Natural killer cell treated with Interleukin-12 subunit alpha and Interleukin-12 subunit beta and Interleukin-15 and Interleukin-18, amount 100 ng/mL, for 72 hours (primary cell): ENCODE data around the gene HIF1AN. TPM values are rescaled to one million over a fixed set of nuclear protein-coding genes. Genes with fewer than 3 reads are reported as not detected.

Experiments used
- ATAC-seq, 2 donors: fragments of 150-1000 bp; cut with Tn5 transposase in 1 of 2; sonication (Bioruptor Pico), chemical (Tn5 transposase) in 1 of 2; 2 replicates each; pipeline ENCODE4 v1.10.0; 2021
- DNase-seq: peaks from one replicate; pipeline ENCODE4 v3.0.0; 2022; ENCODE audit warnings: low spot score
- H3K27ac Mint-ChIP-seq, 2 donors: 1 replicate in 1 of 2; 2 replicates in 1 of 2; pipeline ENCODE4 v1.8.0; 2022; ENCODE audit warnings: mixed read lengths in 2 of 2, mild to moderate bottlenecking in 1 of 2, moderate library complexity in 1 of 2
- H3K27me3 Mint-ChIP-seq, 2 donors: 1 replicate in 1 of 2; 2 replicates in 1 of 2; pipeline ENCODE4 v1.8.0; 2022; ENCODE audit warnings: mixed read lengths in 2 of 2
- H3K36me3 Mint-ChIP-seq: one replicate; pipeline ENCODE4 v1.8.0; 2022; ENCODE audit warnings: mixed read lengths
- H3K4me1 Mint-ChIP-seq, 2 donors: 1 replicate in 1 of 2; 2 replicates in 1 of 2; pipeline ENCODE4 v1.8.0; 2022; ENCODE audit warnings: low read depth in 2 of 2, mixed read lengths in 2 of 2, mild to moderate bottlenecking in 1 of 2
- H3K4me3 Mint-ChIP-seq: one replicate; pipeline ENCODE4 v1.8.0; 2022; ENCODE audit warnings: mixed read lengths
- H3K9me3 Mint-ChIP-seq: 2 replicates; pipeline ENCODE4 v1.8.0; 2022; ENCODE audit warnings: mixed read lengths
- total RNA-seq, 2 donors: library from RNA; stranded (reverse); gene quantifications; one replicate each; pipeline ENCODE4 v1.2.3, GENCODE V29; 2022

Gene HIF1AN
- 10 to 100 TPM; 49.2 to 57.6 TPM for total RNA-seq

- Mint-ChIP-seq H3K4me3 (peak within 1 kb of the TSS; percentile 33), H3K27me3 (no peaks in the 10 kb centered on the region)
- peak; percentile 94 for DNase-seq
Observed at GRCh38 chr10:100535715-100536353, at the start of gene HIF1AN. Gene HIF1AN, plus strand, starts transcription at chr10:100535943. Its CDS starts 16 bp downstream, at chr10:100535959.

GRCh38 chr10:100487529-100487928, 48.2 kb upstream of the HIF1AN start:
- Mint-ChIP-seq H3K36me3 (peaks cover 6% of the 10 kb centered on the region), H3K27me3 (peaks cover 6 to 8% of the 10 kb centered on the region in 2 donors), H3K27ac (no peak overlapping the region), H3K9me3 (no peaks in the 10 kb centered on the region), H3K4me1 (peaks cover 7 to 11% of the 10 kb centered on the region in 2 donors), H3K4me3 (no peak overlapping the region)
- ATAC-seq (no peak), DNase-seq (no peak)

More at GRCh38 chr10:100535715-100536353, at the start of gene HIF1AN:
- no peaks in the 10 kb centered on the region for H3K9me3 Mint-ChIP-seq
- no peak within 1 kb of the TSS for H3K27ac Mint-ChIP-seq
- ATAC-seq: peak; percentile 97 to 100
- H3K4me1 Mint-ChIP-seq: peaks cover 6 to 26% of the 10 kb centered on the region in 2 donors
- peaks cover 7% of the 10 kb centered on the region for H3K36me3 Mint-ChIP-seq

GRCh38 chr10:100489396-100489795, 46.3 kb upstream of the HIF1AN start:
- no peak overlapping the region for H3K27ac Mint-ChIP-seq
- H3K9me3 Mint-ChIP-seq: no peaks in the 10 kb centered on the region
- no peaks in the 10 kb centered on the region for H3K27me3 Mint-ChIP-seq
- DNase-seq: no peak
- H3K4me1 Mint-ChIP-seq: no peaks in the 10 kb centered on the region
- H3K4me3 Mint-ChIP-seq: no peak overlapping the region
- peaks cover 6% of the 10 kb centered on the region for H3K36me3 Mint-ChIP-seq
- ATAC-seq: no peak

- H3K27ac Mint-ChIP-seq: no peak overlapping the region
- H3K4me3 Mint-ChIP-seq: no peak overlapping the region
- ATAC-seq (no peak), DNase-seq (no peak)
- H3K9me3 Mint-ChIP-seq: no peaks in the 10 kb centered on the region
- H3K36me3 Mint-ChIP-seq: peaks cover 6% of the 10 kb centered on the region
- no peaks in the 10 kb centered on the region for H3K27me3 Mint-ChIP-seq
- no peaks in the 10 kb centered on the region for H3K4me1 Mint-ChIP-seq
Observed at GRCh38 chr10:100490531-100490930, 45.2 kb upstream of the HIF1AN start.

- no peak overlapping the region for H3K4me3 Mint-ChIP-seq
- H3K4me1 Mint-ChIP-seq: peaks cover 0 to 4% of the 10 kb centered on the region in 2 donors
- no peak overlapping the region for H3K27ac Mint-ChIP-seq
- peaks cover 16% of the 10 kb centered on the region for H3K36me3 Mint-ChIP-seq
- ATAC-seq (no peak), DNase-seq (no peak)
- no peaks in the 10 kb centered on the region for H3K9me3 Mint-ChIP-seq
- H3K27me3 Mint-ChIP-seq: no peaks in the 10 kb centered on the region
Observed at GRCh38 chr10:100496567-100496966, 39.2 kb upstream of the HIF1AN start.

GRCh38 chr10:100498059-100498458, 37.7 kb upstream of the HIF1AN start:
- H3K4me3 Mint-ChIP-seq: no peak overlapping the region
- H3K27ac Mint-ChIP-seq: no peak overlapping the region
- H3K27me3 Mint-ChIP-seq: no peaks in the 10 kb centered on the region
- no peaks in the 10 kb centered on the region for H3K9me3 Mint-ChIP-seq
- peaks cover 21% of the 10 kb centered on the region for H3K36me3 Mint-ChIP-seq
- DNase-seq (no peak), ATAC-seq (peak in 1 of 2 donors; percentile 10)
- H3K4me1 Mint-ChIP-seq: peaks cover 0 to 5% of the 10 kb centered on the region in 2 donors

GRCh38 chr10:100501423-100501822, 34.3 kb upstream of the HIF1AN start:
- H3K36me3 Mint-ChIP-seq: peaks cover 25% of the 10 kb centered on the region
- H3K4me3 Mint-ChIP-seq: no peak overlapping the region
- H3K27ac Mint-ChIP-seq: no peak overlapping the region
- H3K27me3 Mint-ChIP-seq: no peaks in the 10 kb centered on the region
- no peaks in the 10 kb centered on the region for H3K9me3 Mint-ChIP-seq
- DNase-seq (no peak), ATAC-seq (no peak)
- peaks cover 3 to 10% of the 10 kb centered on the region in 2 donors for H3K4me1 Mint-ChIP-seq

GRCh38 chr10:100502926-100503494, 32.7 kb upstream of the HIF1AN start:
- no peak for DNase-seq
- Mint-ChIP-seq H3K27ac (no peak overlapping the region), H3K36me3 (peaks cover 30% of the 10 kb centered on the region), H3K9me3 (no peaks in the 10 kb centered on the region), H3K4me1 (peaks cover 9 to 19% of the 10 kb centered on the region in 2 donors), H3K27me3 (no peaks in the 10 kb centered on the region), H3K4me3 (no peak overlapping the region)
- no peak for ATAC-seq

GRCh38 chr10:100504096-100504495, 31.6 kb upstream of the HIF1AN start:
- H3K27me3 Mint-ChIP-seq: no peaks in the 10 kb centered on the region
- no peak overlapping the region for H3K27ac Mint-ChIP-seq
- no peaks in the 10 kb centered on the region for H3K9me3 Mint-ChIP-seq
- H3K4me3 Mint-ChIP-seq: no peak overlapping the region
- H3K36me3 Mint-ChIP-seq: peaks cover 30% of the 10 kb centered on the region
- H3K4me1 Mint-ChIP-seq: peaks cover 19 to 30% of the 10 kb centered on the region in 2 donors
- DNase-seq (no peak), ATAC-seq (no peak)

- H3K4me1 Mint-ChIP-seq: peaks cover 28 to 40% of the 10 kb centered on the region in 2 donors
- H3K27me3 Mint-ChIP-seq: no peaks in the 10 kb centered on the region
- no peak for DNase-seq
- ATAC-seq: no peak
- peaks cover 24% of the 10 kb centered on the region for H3K36me3 Mint-ChIP-seq
- H3K4me3 Mint-ChIP-seq: no peak overlapping the region
- no peak overlapping the region for H3K27ac Mint-ChIP-seq
- H3K9me3 Mint-ChIP-seq: no peaks in the 10 kb centered on the region
Observed at GRCh38 chr10:100505164-100505563, 30.6 kb upstream of the HIF1AN start.

- DNase-seq: no peak
Observed at GRCh38 chr10:100506596-100507356, 29.0 kb upstream of the HIF1AN start.

GRCh38 chr10:100507357-100507732, 28.4 kb upstream of the HIF1AN start:
- DNase-seq (no peak), ATAC-seq (no peak)
- Mint-ChIP-seq H3K9me3 (no peaks in the 10 kb centered on the region), H3K27ac (peak overlapping the region; percentile 93 to 95), H3K36me3 (peaks cover 13% of the 10 kb centered on the region), H3K4me3 (peak overlapping the region; percentile 35), H3K27me3 (no peaks in the 10 kb centered on the region), H3K4me1 (peaks cover 40 to 56% of the 10 kb centered on the region in 2 donors)

More at GRCh38 chr10:100506596-100507356, 29.0 kb upstream of the HIF1AN start:
- H3K4me3 Mint-ChIP-seq: peak overlapping the region; percentile 81
- H3K27ac Mint-ChIP-seq: peak overlapping the region; percentile 93 to 95
- peak; percentile 59 to 61 for ATAC-seq
- H3K9me3 Mint-ChIP-seq: no peaks in the 10 kb centered on the region
- H3K27me3 Mint-ChIP-seq: no peaks in the 10 kb centered on the region
- peaks cover 40 to 50% of the 10 kb centered on the region in 2 donors for H3K4me1 Mint-ChIP-seq
- H3K36me3 Mint-ChIP-seq: peaks cover 16% of the 10 kb centered on the region

GRCh38 chr10:100508266-100508665, 27.5 kb upstream of the HIF1AN start:
- no peak for ATAC-seq
- Mint-ChIP-seq H3K9me3 (no peaks in the 10 kb centered on the region), H3K4me3 (peak overlapping the region; percentile 73), H3K4me1 (peaks cover 40 to 60% of the 10 kb centered on the region in 2 donors), H3K27me3 (no peaks in the 10 kb centered on the region), H3K27ac (peak overlapping the region; percentile 93 to 95), H3K36me3 (peaks cover 13% of the 10 kb centered on the region)
- DNase-seq: no peak

- Mint-ChIP-seq H3K27me3 (no peaks in the 10 kb centered on the region), H3K4me3 (peak overlapping the region; percentile 73), H3K27ac (peak overlapping the region; percentile 93 to 95), H3K36me3 (peaks cover 13% of the 10 kb centered on the region), H3K4me1 (peaks cover 40 to 60% of the 10 kb centered on the region in 2 donors), H3K9me3 (no peaks in the 10 kb centered on the region)
- ATAC-seq (peak; percentile 68 to 75), DNase-seq (no peak)
Observed at GRCh38 chr10:100508691-100509150, 27.0 kb upstream of the HIF1AN start.
